Hematopoietic multipotent progenitor cell treated with erythropoietin and hydrocortisone succinate and interleukin-3 and kit ligand, for 15 days (in vitro differentiated cells): Measurements from ENCODE around the gene TSPAN18.

Experiments
- DNase-seq: peaks from one replicate; pipeline ENCODE4 v3.0.0-alpha.2; 2015; ENCODE audit warnings: low spot score

The TSPAN18 gene

GRCh38 chr11:44979543-44980399 lies 253.0 kb downstream of the TSPAN18 start:
- DNase-seq = no peak

- no peak for DNase-seq
Measured at GRCh38 chr11:44980533-44981427, 254.0 kb downstream of the TSPAN18 start.
